Measurements from ENCODE around the gene SFXN5.
"Not testable (repeated sequence)": the region's sequence is repeated elsewhere in the genome, so short reads cannot be mapped to it uniquely, and the experiment has no call there.

Gene SFXN5

GRCh38 chr2:72917138-72917876, 154.2 kb downstream of the SFXN5 start, which contains the start of gene EMX1:
Gene EMX1, plus strand, starts transcription at chr2:72917519. Its CDS starts 334 bp downstream, at chr2:72917853.
- DNase-seq: no peak

GRCh38 chr2:72916743-72917137, 154.8 kb downstream of the SFXN5 start:
- DNase-seq: no peak

- no peak for DNase-seq
Measured at GRCh38 chr2:72915907-72916742, 155.4 kb downstream of the SFXN5 start.

- no peak for DNase-seq
Measured at GRCh38 chr2:72915320-72915906, 156.1 kb downstream of the SFXN5 start.

- no peak for DNase-seq
Measured at GRCh38 chr2:72914589-72915319, 156.8 kb downstream of the SFXN5 start.

GRCh38 chr2:72914206-72914559, 157.3 kb downstream of the SFXN5 start:
- DNase-seq: no peak

- DNase-seq: no peak
Measured at GRCh38 chr2:72913486-72914205, 157.9 kb downstream of the SFXN5 start.

GRCh38 chr2:72911256-72911655, 160.3 kb downstream of the SFXN5 start:
- DNase-seq: no peak

GRCh38 chr2:72908741-72909140, 162.8 kb downstream of the SFXN5 start:
- DNase-seq: no peak

- not testable (repeated sequence) for DNase-seq
Measured at GRCh38 chr2:72907369-72907768, 164.1 kb downstream of the SFXN5 start.

- no peak for DNase-seq
Measured at GRCh38 chr2:72901426-72901825, 170.1 kb downstream of the SFXN5 start.

GRCh38 chr2:72900191-72900825, 171.2 kb downstream of the SFXN5 start:
- DNase-seq: no peak

- no peak for DNase-seq
Measured at GRCh38 chr2:72898585-72898906, 173.0 kb downstream of the SFXN5 start.

- no peak for DNase-seq
Measured at GRCh38 chr2:72897785-72898584, 173.5 kb downstream of the SFXN5 start.

GRCh38 chr2:72896446-72896845, 175.1 kb downstream of the SFXN5 start:
- no peak for DNase-seq

GRCh38 chr2:72895759-72896281, 175.7 kb downstream of the SFXN5 start:
- DNase-seq: no peak

GRCh38 chr2:72895154-72895553, 176.4 kb downstream of the SFXN5 start:
- DNase-seq: no peak

GRCh38 chr2:72894514-72894913, 177.0 kb downstream of the SFXN5 start:
- no peak for DNase-seq

- DNase-seq: no peak
Measured at GRCh38 chr2:72893594-72894319, 177.8 kb downstream of the SFXN5 start.

GRCh38 chr2:72892506-72893173, 178.9 kb downstream of the SFXN5 start:
- peak; percentile 49 for DNase-seq

All from activated CD4-positive, CD25-positive, alpha-beta regulatory T cell treated with anti-CD3 and anti-CD28 coated beads, Interleukin-2, amount 50 U/mL, for 72 hours (primary cell).